HEK293 (cell line): ENCODE data around the gene FOXO3.

Source experiments
- CTCF ChIA-PET: fragments of 350-600 bp; formaldehyde crosslinking; extraction: SDS; loops from one replicate; lab custom pipeline; 2021; ENCODE audit warnings: antibody characterized with exemption; lab: Yijun Ruan, JAX
- POLR2A ChIA-PET: fragments of 300-600 bp; formaldehyde crosslinking; extraction: SDS; loops from one replicate; lab custom pipeline; 2020; ENCODE audit warnings: antibody characterized with exemption, inconsistent platforms; lab: Yijun Ruan, JAX
- H3K27ac ChIP-seq: fragments of 200-500 bp; sonication (Bioruptor generic); 2 replicates; pipeline ENCODE4 v1.5.1; 2014; ENCODE audit warnings: low read depth, low read length, control low read depth, inconsistent platforms; ENCODE audit errors: extremely low read depth
- H3K36me3 ChIP-seq, 2 experiments: fragments of 200-500 bp in 1 of 2; sonication (Bioruptor generic) in 1 of 2; 1 replicate in 1 of 2; 2 replicates in 1 of 2; pipeline ENCODE4 v1.5.1; 2014 to 2017; ENCODE audit warnings: inconsistent platforms in 2 of 2, low read length in 2 of 2; ENCODE audit not compliant: control insufficient read depth in 2 of 2, insufficient read depth in 1 of 2
- H3K4me1 ChIP-seq: fragments of 200-500 bp; sonication (Bioruptor generic); 2 replicates; pipeline ENCODE4 v1.5.1; 2014; ENCODE audit warnings: mild to moderate bottlenecking, low read length, inconsistent platforms; ENCODE audit not compliant: control insufficient read depth, insufficient read depth
- H3K4me3 ChIP-seq: 2 replicates; pipeline ENCODE4 v1.5.1; 2011; ENCODE audit warnings: low read depth, mild to moderate bottlenecking, control low read depth, low read length, moderate library complexity
- H3K9me3 ChIP-seq: fragments of 200-500 bp; sonication (Bioruptor generic); 2 replicates; pipeline ENCODE4 v1.5.1; 2014; ENCODE audit warnings: low read depth, low read length, inconsistent platforms; ENCODE audit not compliant: control insufficient read depth, insufficient read depth
- KLF7 ChIP-seq: fragments of 450-650 bp; formaldehyde crosslinking; IDR thresholded peaks from 2 replicates; pipeline ENCODE4 v1.5.1; 2016; ENCODE audit warnings: missing biosample characterization, missing genetic modification characterization, borderline replicate concordance
- KLF9 ChIP-seq: fragments of 450-650 bp; formaldehyde crosslinking; IDR thresholded peaks from 2 replicates; pipeline ENCODE4 v1.5.1; 2016; ENCODE audit warnings: missing biosample characterization, missing genetic modification characterization, low read depth
- RBAK ChIP-seq: fragments of 450-650 bp; formaldehyde crosslinking; IDR thresholded peaks from 2 replicates; pipeline ENCODE4 v1.5.1; 2016; ENCODE audit warnings: missing biosample characterization, missing genetic modification characterization
- ZBTB8A ChIP-seq: fragments of 450-650 bp; formaldehyde crosslinking; IDR thresholded peaks from 2 replicates; pipeline ENCODE4 v1.5.1; 2016; ENCODE audit warnings: missing biosample characterization, missing genetic modification characterization
- ZNF114 ChIP-seq: fragments of 450-650 bp; formaldehyde crosslinking; IDR thresholded peaks from 2 replicates; pipeline ENCODE4 v1.5.0; 2017; ENCODE audit warnings: missing biosample characterization, missing genetic modification characterization
- ZNF132 ChIP-seq: fragments of 450-650 bp; formaldehyde crosslinking; IDR thresholded peaks from 2 replicates; pipeline ENCODE4 v1.5.1; 2017; ENCODE audit warnings: missing biosample characterization, missing genetic modification characterization, borderline replicate concordance
- ZNF354C ChIP-seq: fragments of 450-650 bp; formaldehyde crosslinking; IDR thresholded peaks from 2 replicates; pipeline ENCODE4 v1.5.1; 2016; ENCODE audit warnings: missing biosample characterization, missing genetic modification characterization, low read depth, borderline replicate concordance
- ZNF423 ChIP-seq: fragments of 450-650 bp; formaldehyde crosslinking; IDR thresholded peaks from 2 replicates; pipeline ENCODE4 v1.5.1; 2016; ENCODE audit warnings: missing biosample characterization, missing genetic modification characterization
- ZNF426 ChIP-seq: fragments of 450-650 bp; formaldehyde crosslinking; IDR thresholded peaks from 2 replicates; pipeline ENCODE4 v1.5.1; 2017; ENCODE audit warnings: missing biosample characterization, missing genetic modification characterization, mild to moderate bottlenecking, inconsistent platforms, moderate library complexity
- ZNF530 ChIP-seq: fragments of 450-650 bp; formaldehyde crosslinking; IDR thresholded peaks from 2 replicates; pipeline ENCODE4 v1.5.1; 2016; ENCODE audit warnings: low read depth, missing biosample characterization, missing genetic modification characterization
- ZNF548 ChIP-seq: fragments of 450-650 bp; formaldehyde crosslinking; IDR thresholded peaks from 2 replicates; pipeline ENCODE4 v1.5.1; 2016; ENCODE audit warnings: missing biosample characterization, missing genetic modification characterization
- ZNF777 ChIP-seq: fragments of 450-650 bp; formaldehyde crosslinking; IDR thresholded peaks from 2 replicates; pipeline ENCODE4 v1.5.1; 2017; ENCODE audit warnings: missing biosample characterization, missing genetic modification characterization, borderline replicate concordance
- ZNF792 ChIP-seq: fragments of 450-650 bp; formaldehyde crosslinking; IDR thresholded peaks from 2 replicates; pipeline ENCODE4 v1.5.1; 2016; ENCODE audit warnings: missing biosample characterization, missing genetic modification characterization
- ZSCAN30 ChIP-seq: fragments of 450-650 bp; IDR thresholded peaks from 2 replicates; pipeline ENCODE4 v1.5.1; 2018; ENCODE audit warnings: missing biosample characterization, mild to moderate bottlenecking, missing genetic modification characterization, moderate library complexity
- TF ChIP-seq, protein P1 (sequence below): fragments of 450-650 bp; IDR thresholded peaks from 2 replicates; pipeline ENCODE4 v1.5.1; 2018; ENCODE audit warnings: missing biosample characterization, missing genetic modification characterization
- TF ChIP-seq, protein P2 (sequence below): fragments of 450-650 bp; formaldehyde crosslinking; IDR thresholded peaks from 2 replicates; pipeline ENCODE4 v1.5.1; 2016; ENCODE audit warnings: missing biosample characterization, missing genetic modification characterization
- TF ChIP-seq, protein P3 (sequence below): fragments of 450-650 bp; formaldehyde crosslinking; conservative IDR thresholded peaks from 2 replicates; pipeline ENCODE4 v1.5.1; 2016; ENCODE audit warnings: low read depth, missing biosample characterization, missing genetic modification characterization
- TF ChIP-seq, protein P4 (sequence below): fragments of 450-650 bp; formaldehyde crosslinking; IDR thresholded peaks from 2 replicates; pipeline ENCODE4 v1.5.1; 2016; ENCODE audit warnings: missing biosample characterization, missing genetic modification characterization
- TF ChIP-seq, protein P5 (sequence below): fragments of 450-650 bp; formaldehyde crosslinking; IDR thresholded peaks from 2 replicates; pipeline ENCODE4 v1.5.1; 2016; ENCODE audit warnings: missing biosample characterization, missing genetic modification characterization

FOXO3 gene

DNA sequence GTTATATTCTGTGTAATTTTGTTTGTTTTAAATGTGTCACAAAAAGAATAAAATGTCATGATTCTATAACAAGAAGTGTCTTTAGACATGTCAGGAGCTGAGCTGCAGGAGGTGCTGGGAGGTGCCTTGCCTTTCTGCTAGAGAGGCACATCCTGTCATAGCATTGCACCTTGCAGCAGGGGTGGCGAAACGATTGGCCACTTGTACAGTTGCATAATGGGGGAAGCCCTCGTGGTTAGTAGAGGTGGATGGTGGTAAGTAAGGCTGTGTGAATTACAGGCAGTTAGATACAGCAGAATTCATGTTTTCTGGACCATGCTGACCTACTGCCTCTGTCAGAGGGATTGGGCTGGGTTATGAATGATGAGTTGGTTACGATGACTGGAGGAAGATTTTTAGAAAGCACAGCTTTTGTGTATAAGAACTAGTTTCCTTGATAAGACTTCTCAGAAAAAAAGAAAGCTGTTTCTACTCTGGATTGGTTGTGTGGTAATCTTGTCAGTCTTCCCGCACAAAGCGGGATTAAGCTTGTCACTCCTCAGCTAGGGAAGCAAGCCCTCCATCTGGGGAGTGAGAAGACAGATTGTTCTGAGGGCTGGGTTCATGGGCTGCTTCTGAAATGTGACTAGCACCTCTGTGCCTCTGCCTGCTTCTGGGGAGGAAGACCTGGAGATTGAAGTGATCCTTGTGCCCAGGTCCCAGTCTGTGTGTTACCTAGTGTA, 74.9 kb downstream of the FOXO3 start:
- H3K9me3 ChIP-seq, result no peaks in the 10 kb centered on the region
- no peak overlapping the region for H3K4me3 ChIP-seq
- no peaks in the 10 kb centered on the region for H3K36me3 ChIP-seq
- TF ChIP-seq ZNF530 (tag by site-specific recombination), result no peak
- TF ChIP-seq, all 188 proteins: peak for 0
- ChIA-PET POLR2A (no interaction called here), CTCF (interaction anchor here (0.7 kb wide), 1 partner anchor 145 kb away, joined by 4 read pairs; no protein-coding TSS in a partner anchor)
- Histone ChIP-seq H3K27ac (no peak overlapping the region), H3K4me1 (peaks cover 5% of the 10 kb centered on the region; the same call in 1 of the 2 replicates)

DNA sequence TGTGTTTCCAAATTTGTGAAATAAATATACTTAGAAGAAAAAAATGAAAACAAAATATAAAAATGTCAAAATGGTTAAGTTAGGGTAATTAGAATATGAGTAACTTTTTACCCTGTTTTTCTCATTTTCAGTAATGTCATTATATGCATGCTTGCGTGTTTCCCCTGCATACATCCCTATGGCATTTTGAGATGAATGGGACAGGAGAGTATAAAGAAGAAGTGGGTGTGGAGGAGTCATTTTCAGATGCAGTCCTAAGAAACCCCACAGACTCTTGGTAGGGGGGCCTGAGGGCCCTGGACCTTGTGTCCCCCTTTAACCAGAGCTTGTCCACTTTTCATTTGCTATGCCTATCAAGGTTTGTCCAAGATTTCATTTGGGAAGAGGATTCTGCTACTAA, 77.2 kb downstream of the FOXO3 start:
- peaks cover 3% of the 10 kb centered on the region; the same call in 1 of the 2 replicates for H3K4me1 ChIP-seq
- H3K27ac ChIP-seq, result no peak overlapping the region
- no peaks in the 10 kb centered on the region for H3K9me3 ChIP-seq
- H3K4me3 ChIP-seq, result no peak overlapping the region
- CTCF ChIA-PET, result interaction anchor here (1.1 kb wide), 1 partner anchor 34 kb away, joined by 3 read pairs; no protein-coding TSS in a partner anchor
- POLR2A ChIA-PET, result no interaction called here
- no peaks in the 10 kb centered on the region for H3K36me3 ChIP-seq
- TF ChIP-seq, protein P1, sequence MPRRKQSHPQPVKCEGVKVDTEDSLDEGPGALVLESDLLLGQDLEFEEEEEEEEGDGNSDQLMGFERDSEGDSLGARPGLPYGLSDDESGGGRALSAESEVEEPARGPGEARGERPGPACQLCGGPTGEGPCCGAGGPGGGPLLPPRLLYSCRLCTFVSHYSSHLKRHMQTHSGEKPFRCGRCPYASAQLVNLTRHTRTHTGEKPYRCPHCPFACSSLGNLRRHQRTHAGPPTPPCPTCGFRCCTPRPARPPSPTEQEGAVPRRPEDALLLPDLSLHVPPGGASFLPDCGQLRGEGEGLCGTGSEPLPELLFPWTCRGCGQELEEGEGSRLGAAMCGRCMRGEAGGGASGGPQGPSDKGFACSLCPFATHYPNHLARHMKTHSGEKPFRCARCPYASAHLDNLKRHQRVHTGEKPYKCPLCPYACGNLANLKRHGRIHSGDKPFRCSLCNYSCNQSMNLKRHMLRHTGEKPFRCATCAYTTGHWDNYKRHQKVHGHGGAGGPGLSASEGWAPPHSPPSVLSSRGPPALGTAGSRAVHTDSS (tag by site-specific recombination), result no peak
- TF ChIP-seq ZSCAN30 (no peak), ZNF114 (no peak), ZNF548 (no peak), KLF7 (tag by site-specific recombination) (no peak), ZNF423 (no peak), ZNF132 (tag by site-specific recombination) (no peak), ZNF426 (tag by site-specific recombination) (no peak), ZBTB8A (tag by site-specific recombination) (no peak), ZNF777 (tag by site-specific recombination) (no peak), KLF9 (no peak), ZNF354C (no peak), RBAK (tag by site-specific recombination) (no peak), ZNF792 (tag by site-specific recombination) (no peak)
- TF ChIP-seq, protein P2, sequence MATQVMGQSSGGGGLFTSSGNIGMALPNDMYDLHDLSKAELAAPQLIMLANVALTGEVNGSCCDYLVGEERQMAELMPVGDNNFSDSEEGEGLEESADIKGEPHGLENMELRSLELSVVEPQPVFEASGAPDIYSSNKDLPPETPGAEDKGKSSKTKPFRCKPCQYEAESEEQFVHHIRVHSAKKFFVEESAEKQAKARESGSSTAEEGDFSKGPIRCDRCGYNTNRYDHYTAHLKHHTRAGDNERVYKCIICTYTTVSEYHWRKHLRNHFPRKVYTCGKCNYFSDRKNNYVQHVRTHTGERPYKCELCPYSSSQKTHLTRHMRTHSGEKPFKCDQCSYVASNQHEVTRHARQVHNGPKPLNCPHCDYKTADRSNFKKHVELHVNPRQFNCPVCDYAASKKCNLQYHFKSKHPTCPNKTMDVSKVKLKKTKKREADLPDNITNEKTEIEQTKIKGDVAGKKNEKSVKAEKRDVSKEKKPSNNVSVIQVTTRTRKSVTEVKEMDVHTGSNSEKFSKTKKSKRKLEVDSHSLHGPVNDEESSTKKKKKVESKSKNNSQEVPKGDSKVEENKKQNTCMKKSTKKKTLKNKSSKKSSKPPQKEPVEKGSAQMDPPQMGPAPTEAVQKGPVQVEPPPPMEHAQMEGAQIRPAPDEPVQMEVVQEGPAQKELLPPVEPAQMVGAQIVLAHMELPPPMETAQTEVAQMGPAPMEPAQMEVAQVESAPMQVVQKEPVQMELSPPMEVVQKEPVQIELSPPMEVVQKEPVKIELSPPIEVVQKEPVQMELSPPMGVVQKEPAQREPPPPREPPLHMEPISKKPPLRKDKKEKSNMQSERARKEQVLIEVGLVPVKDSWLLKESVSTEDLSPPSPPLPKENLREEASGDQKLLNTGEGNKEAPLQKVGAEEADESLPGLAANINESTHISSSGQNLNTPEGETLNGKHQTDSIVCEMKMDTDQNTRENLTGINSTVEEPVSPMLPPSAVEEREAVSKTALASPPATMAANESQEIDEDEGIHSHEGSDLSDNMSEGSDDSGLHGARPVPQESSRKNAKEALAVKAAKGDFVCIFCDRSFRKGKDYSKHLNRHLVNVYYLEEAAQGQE (tag by site-specific recombination), result no peak
- TF ChIP-seq, protein P3, sequence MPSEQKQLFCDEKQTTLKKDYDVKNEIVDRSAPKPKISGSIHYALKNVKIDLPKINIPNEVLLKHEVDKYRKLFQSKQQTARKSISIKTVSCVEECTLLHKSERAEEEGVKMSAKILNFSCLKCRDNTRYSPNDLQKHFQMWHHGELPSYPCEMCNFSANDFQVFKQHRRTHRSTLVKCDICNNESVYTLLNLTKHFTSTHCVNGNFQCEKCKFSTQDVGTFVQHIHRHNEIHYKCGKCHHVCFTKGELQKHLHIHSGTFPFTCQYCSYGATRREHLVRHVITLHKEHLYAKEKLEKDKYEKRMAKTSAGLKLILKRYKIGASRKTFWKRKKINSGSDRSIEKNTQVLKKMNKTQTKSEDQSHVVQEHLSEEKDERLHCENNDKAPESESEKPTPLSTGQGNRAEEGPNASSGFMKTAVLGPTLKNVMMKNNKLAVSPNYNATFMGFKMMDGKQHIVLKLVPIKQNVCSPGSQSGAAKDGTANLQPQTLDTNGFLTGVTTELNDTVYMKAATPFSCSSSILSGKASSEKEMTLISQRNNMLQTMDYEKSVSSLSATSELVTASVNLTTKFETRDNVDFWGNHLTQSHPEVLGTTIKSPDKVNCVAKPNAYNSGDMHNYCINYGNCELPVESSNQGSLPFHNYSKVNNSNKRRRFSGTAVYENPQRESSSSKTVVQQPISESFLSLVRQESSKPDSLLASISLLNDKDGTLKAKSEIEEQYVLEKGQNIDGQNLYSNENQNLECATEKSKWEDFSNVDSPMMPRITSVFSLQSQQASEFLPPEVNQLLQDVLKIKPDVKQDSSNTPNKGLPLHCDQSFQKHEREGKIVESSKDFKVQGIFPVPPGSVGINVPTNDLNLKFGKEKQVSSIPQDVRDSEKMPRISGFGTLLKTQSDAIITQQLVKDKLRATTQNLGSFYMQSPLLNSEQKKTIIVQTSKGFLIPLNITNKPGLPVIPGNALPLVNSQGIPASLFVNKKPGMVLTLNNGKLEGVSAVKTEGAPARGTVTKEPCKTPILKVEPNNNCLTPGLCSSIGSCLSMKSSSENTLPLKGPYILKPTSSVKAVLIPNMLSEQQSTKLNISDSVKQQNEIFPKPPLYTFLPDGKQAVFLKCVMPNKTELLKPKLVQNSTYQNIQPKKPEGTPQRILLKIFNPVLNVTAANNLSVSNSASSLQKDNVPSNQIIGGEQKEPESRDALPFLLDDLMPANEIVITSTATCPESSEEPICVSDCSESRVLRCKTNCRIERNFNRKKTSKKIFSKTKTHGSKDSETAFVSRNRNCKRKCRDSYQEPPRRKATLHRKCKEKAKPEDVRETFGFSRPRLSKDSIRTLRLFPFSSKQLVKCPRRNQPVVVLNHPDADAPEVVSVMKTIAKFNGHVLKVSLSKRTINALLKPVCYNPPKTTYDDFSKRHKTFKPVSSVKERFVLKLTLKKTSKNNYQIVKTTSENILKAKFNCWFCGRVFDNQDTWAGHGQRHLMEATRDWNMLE (tag by site-specific recombination), result no peak
- TF ChIP-seq, protein P4, sequence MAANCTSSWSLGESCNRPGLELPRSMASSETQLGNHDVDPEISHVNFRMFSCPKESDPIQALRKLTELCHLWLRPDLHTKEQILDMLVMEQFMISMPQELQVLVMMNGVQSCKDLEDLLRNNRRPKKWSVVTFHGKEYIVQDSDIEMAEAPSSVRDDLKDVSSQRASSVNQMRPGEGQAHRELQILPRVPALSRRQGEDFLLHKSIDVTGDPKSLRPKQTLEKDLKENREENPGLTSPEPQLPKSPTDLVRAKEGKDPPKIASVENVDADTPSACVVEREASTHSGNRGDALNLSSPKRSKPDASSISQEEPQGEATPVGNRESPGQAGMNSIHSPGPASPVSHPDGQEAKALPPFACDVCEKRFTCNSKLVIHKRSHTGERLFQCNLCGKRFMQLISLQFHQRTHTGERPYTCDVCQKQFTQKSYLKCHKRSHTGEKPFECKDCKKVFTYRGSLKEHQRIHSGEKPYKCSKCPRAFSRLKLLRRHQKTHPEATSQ (tag by site-specific recombination), result no peak
- TF ChIP-seq, protein P5, sequence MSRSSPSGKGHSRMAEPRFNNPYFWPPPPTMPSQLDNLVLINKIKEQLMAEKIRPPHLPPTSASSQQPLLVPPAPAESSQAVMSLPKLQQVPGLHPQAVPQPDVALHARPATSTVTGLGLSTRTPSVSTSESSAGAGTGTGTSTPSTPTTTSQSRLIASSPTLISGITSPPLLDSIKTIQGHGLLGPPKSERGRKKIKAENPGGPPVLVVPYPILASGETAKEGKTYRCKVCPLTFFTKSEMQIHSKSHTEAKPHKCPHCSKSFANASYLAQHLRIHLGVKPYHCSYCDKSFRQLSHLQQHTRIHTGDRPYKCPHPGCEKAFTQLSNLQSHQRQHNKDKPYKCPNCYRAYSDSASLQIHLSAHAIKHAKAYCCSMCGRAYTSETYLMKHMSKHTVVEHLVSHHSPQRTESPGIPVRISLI, result no peak
